ENCODE measurements around the gene LRRC23.
"Not testable (repeated sequence)": the region's sequence is repeated elsewhere in the genome, so short reads cannot be mapped to it uniquely, and the experiment has no call there.

Gene LRRC23

DNA sequence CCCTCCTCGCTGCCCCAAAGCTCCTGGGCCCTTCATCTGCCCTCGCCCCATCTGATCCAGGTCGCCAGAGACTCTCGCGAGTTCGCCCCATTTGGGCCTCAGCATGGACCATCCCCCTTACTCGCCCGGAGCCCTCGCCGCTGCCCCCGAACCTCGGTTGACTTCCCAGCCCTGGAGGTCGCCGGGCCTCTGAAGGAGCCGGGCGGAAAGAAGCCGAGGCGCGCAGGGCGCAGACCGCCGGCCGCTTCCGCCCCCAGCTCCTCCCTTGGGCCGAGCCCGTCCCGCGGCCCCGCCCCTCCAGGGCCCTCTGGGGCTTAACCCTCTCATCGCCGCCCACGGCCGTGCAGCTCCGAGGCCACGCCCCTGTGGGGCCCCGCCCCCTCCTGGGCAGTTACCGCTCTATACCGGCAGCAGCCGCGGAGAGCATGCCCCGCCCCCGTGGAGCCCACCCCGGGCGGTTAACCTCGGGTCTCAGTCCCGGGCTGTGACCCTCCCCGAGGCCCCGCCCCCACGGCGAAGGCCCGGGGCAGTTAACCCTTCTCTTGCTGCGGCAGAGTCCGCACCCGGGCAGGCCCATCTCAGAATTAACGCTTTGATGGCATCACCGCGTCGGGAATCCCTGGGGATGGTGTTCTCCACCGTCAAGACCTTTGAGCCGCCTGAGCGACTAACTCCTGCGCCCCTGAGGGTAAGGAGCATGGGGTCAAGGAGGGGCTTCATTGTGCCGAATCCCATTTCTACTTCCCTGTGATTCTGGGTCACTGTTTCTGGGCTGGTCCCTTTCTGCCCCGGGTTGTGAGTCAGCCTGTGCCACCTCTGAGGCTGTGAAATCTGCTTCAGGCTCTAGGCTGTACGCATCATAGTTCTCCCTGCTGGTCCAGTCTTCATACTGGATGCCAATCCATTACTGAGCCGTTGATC is 31.3 kb upstream of the LRRC23 start, which contains the start of gene SPSB2:
Gene SPSB2, minus strand, starts transcription at position 210 of the 921 bp plus-strand sequence. CDS start 402 bp downstream, outside the sequence.
- peak; percentile 100 for DNase-seq

DNA sequence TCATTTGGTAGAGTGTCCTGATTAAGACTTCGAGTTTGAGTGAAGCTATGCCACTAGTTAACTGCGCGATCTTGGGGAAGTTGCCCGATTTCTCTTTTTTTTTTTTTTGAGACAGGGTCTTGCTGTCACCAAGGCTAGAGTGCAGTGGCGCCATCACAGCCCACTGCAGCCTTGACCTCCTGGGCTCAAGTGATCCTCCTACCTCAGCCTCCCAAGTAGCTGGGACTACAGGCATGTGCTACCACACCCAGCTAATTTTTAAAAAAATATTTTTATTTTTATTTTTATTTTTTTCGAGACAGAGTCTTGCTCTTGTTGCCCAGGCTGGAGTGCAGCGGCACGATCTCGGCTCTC is 30.6 kb upstream of the LRRC23 start:
- DNase-seq: not testable (repeated sequence)

DNA sequence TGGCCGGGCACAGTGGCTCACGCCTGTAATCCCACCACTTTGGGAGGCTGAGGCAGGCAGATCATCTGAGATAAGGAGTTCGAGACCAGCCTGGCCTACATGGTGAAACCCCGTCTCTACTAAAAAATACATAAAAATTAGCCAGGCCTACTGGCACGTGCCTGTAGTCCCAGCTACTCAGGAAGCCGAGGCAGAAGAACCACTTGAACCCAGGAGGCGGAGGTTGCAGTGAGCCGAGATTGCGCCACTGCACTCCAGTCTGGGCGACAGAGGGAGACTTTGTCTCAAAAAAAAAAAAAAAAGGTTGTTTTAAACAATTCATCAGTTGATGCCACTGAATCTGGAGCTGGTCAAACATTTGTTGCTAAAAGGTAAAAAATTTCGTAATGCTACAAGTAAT is 24.8 kb upstream of the LRRC23 start:
- not testable (repeated sequence) for DNase-seq

DNA sequence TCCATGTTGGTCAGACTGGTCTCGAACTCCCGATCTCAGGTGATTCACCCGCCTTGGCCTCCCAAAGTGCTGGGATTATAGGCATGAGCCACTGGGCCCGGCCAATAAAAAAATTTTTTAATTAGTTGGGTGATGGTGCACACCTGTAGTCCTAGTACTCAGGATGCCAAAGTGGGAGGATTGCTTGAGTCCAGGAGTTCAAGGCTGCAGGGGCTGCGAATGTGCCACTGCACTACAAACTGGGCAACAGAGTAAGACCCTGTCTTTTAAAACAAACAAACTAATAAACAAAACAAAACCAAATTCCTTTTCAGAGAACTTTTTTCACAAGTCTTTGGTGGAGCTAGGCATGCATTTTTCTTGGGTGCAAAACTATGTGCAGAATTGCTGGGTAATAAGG is 21.4 kb upstream of the LRRC23 start:
- DNase-seq: no peak

DNA sequence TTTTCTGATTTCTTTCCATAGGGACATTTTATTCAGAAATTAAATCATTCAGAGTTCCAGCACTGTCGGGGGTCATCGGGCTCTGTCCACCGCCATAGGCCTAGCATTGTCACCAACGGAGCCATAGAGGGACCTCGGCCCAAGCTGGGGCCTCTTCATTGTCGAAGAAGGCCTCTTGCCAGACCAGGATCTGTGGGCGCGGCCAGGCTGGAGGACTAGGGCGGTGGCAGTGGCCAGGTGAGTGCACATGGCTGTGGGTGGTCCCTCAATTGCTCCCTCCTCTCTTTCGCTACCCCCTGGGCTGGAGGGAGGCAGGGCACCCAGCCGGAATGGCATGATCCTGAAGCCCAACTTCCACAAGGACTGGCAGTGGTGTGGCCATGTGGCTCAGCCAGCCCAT is 20.9 kb upstream of the LRRC23 start:
- no peak for DNase-seq

DNA sequence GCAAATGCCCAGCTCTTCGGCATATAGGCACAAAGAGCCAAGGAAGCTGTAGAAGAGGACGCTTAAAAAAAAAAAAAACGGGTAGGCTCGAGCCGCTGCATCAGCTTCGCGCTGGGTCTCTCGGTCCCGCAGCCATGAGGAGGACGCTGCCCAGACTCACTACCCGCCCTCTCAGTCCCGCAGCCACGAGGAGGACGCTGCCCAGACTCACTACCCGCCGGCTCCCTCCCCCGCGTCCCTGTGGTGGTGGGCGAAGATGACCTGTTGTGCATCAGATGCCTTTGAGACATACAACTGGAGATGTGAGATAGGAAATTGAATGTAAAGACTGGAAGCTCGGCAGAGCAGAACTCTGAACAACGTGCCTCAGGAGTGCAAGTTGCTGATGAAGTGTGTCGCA is 20.1 kb upstream of the LRRC23 start:
- DNase-seq: no peak

DNA sequence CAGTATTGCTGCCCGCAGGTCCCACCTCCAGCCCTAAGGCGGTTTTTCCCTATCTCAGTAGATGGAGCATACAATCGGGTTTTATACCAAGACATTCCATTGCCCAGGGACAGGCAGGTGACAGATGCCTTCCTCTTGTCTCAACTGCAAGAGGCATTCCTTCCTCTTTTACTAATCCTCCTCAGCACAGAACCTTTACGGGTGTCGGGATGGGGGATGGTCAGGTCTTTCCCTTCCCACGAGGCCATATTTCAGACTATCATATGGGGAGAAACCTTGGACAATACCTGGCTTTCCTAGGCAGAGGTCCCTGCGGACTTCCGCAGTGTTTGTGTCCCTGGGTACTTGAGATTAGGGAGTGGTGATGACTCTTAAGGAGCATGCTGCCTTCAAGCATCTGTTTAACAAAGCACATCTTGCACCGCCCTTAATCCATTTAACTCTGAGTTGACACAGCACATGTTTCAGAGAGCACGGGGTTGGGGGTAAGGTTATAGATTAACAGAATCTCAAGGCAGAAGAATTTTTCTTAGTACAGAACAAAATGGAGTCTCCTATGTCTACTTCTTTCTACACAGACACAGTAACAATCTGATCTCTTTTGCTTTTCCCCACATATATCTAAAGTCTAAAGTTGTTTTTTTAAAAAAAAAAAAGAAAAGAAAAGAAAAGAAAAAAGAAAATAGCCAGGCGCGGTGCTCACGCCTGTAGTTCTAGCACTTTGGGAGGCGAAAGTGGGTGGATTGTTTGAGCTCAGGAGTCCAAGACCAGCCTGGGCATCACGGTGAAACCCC is 18.2 kb upstream of the LRRC23 start:
- not testable (repeated sequence) for DNase-seq

DNA sequence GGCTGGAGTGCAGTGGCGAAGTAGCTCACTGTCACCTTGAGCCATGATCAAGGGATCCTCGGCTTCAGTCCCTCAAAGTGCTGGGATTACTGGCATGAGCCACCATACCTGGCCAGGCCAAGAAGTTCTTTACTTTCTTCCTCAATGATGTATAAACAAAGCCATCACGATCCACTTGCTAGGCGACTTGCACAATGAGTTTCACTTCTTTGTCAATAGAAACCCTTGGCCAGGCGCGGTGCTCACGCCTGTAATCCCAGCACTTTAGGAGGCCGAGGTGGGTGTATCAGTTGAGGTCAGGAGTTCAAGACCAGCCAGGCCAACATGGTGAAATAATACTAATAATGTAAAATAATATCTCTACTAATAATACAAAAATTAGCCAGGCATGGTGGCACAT is 17.2 kb upstream of the LRRC23 start:
- no peak for DNase-seq

DNA sequence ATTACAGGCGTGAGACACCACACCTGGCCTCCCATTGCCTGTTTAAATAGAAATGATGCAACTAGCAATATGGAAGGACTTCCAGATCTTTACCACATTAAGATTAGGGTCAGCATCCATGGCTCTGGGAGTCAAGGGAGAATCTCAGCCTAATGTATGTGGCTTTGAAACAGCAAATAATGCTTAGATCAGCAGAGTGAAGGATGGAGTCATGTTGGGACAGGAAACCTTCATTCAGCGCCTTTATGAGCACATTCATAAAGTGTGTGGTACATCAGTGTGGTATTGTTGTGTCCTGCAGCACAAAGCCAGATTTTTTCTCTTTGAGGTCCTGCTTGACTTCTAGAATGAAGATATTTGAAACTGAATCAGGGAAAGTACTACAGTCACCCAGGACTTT is 16.3 kb upstream of the LRRC23 start:
- no peak for DNase-seq

DNA sequence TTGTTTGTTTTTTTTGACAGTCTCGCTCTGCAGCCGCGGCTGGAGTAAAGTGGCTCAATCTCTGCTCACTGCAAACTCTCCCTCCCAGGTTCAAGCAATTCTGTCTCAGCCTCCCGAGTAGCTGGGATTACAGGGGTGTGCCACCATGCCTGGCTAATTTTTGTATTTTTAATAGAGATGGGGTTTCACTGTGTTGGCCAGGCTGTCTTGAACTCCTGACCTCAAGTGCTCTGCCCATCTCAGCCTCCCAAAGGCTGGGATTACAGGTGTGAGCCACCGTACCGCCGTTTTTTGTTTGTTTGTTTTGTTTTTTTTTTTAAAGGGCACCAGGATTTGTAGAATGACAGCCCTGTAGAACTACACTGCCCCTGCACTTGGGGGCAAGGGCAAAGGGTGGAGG is 15.8 kb upstream of the LRRC23 start:
- DNase-seq: not testable (repeated sequence)

DNA sequence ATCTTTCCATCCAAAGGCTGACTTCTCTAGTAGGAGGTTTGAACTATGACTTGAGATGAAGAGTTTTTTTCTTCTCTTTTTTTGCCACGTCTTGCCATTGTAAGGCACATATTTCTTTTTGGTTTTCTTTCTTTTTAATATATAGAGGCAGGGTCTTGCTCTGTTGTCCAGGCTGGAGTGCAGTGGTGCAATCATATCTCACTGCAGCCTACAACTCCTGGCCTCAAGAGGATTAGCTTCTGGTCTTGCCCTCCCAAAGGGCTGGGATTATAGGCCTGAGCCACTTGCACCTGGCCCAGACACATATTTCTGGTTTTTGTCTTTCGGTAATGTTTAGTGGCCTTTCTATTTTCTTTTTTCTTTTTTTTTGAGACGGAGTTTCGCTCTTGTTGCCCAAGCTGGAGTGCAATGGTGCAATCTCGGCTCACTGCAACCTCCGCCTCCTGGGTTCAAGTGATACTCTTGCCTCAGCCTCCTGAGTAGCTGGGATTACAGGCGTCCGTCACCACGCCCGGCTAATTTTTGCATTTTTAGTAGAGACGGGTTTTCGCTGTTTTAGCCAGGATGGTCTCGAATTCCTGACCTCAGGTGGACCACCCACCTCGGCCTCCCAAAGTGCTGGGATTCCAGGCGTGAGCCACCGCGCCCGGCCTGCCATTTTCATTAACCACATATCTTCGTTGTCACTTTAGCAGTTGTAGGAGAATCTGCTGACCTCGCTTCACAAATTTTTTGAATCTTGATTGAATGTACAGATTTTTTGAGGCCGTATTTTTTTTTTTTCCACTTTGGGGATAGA is 14.6 kb upstream of the LRRC23 start:
- not testable (repeated sequence) for DNase-seq

DNA sequence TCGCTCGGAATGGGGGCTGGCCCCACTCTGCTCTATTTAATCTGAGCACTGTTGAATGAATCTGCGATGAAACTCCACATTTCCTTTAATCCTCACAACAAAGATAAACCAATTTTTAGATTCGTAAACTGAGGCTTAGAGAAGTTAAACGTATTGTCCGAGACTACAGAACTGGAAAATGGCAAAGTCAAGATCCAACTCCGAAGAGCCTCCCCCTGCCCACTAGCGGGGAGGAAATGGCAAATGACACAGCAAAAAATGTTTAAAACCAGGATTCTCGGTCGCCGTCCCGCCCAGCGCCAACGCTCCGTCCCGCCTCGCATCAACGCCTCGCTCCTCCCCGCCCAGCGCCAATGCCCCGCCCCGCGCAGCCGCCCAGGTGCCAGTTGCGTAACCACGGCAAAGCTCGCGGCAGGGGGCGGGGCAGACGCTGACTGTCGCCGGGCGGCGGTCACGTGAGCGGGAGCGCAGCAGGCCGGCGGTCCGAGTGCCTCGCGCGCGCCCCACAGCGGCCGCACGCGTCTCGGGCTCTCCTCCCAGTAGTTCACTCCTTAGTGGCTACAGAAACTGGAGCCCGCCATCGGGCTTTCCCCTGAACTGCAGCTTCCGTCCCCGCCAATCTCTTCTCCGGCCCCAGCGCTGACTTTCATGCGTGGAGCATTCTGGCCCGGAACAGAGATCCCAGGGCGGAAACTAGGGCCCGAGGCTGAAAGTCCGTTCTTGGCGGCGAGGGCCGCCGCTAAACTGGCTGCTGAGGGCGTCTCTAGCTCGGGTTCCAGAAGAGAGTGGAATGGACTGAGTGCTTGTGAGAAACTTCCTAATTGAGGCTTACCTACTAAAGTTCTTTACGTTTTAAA is 13.6 kb upstream of the LRRC23 start:
- peak; percentile 99 for DNase-seq

DNA sequence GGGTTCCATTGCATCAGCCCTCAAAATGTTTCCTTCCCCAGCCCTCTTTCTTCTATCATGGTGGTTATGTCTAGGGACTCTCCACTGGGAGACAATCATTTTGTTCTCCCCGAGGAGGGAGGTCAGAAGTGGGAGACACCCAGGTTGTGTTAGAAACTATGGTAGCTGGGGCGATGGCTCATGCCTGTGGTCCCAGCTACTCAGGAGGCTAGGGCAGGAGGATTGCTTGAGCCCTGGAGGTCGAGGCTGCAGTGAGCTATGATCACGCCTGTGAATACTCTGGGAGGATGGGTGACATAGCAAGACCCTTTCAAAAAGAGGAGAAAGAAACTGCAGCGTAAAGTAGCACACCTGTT is 13.0 kb upstream of the LRRC23 start:
- peak; percentile 29 for DNase-seq

DNA sequence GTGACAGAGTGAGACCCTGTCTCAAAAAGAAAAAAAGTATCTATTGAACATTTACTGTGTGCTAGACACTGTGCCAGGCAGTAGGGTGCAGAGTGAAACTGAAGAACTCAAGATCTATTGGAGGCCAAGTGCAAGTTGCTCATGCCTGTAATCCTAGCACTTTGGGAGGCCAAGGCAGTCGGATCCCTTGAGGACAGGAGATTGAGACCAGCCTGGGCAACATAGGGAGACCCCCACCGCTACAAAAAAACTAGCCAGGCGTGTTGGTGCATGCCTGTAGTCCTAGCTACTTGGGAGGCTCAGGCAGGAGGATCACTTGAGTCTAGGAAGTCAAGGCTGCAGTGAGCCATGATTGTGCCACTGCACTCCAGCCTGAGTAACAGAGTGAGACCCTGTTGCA is 11.9 kb upstream of the LRRC23 start:
- DNase-seq: not testable (repeated sequence)

DNA sequence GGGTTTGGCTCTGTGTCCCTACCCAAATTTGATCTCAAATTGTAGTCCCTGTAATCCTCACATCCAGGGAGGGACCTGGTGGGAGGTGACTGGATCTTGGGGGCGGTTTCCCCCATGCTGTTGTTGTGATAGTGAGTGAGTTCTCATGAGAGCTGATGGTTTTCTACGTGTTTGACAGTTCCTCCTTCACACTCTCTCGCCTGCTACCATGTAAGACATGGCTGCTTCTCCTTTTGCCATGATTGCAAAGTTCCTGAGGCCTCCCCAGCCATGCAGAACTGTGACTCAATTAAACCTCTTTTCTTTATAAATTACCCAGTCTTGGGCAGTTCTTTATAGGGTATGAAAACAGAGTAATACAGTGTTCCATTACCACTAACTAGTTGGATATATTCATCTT is 10.3 kb upstream of the LRRC23 start:
- DNase-seq: no peak

DNA sequence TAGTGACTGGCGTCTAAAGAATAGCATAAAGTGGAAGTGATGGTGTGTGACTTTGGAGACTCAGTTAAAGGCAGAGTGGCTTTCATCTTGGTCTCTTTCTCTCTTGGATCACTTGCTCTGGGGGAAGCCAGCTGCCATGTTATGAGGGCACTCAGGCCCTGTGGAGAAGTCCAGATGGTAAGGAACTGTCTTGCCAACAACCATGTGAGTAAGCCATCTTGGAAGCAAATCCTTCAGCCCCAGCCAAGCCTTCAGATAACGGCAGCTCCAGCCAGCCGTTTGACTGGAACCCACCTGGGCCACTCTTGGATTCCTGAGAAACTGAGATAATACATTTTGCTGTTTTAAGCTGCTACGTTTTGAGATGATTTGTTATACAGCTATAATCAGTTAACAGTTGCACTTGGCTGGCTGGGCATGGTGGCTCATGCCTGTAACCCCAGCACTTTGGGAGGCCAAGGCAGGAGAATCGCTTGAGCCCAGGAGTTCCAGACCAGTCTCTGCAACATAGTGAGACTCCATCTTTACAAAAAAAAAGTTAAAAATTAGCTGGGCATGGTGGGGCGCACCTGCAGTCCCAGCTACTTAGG is 7.7 kb upstream of the LRRC23 start:
- no peak for DNase-seq

DNA sequence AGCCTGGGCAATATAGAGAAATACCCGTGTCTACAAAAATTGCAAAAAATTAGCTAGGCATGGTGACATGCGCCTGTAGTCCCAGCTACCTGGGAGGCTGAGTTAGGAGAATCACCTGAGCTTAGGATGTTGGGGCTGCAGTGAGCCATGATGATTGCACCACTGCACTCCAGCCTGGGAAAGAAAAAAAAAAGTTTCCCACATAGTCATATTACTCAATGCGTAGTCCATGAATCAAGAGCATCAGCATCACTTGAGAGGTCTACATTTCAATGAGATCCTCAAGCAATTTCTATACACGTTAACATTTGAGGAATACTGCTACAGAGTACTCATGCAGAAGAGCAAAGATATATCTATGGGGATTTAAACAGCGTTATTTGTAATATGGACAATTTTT is 5.2 kb upstream of the LRRC23 start:
- DNase-seq: no peak

DNA sequence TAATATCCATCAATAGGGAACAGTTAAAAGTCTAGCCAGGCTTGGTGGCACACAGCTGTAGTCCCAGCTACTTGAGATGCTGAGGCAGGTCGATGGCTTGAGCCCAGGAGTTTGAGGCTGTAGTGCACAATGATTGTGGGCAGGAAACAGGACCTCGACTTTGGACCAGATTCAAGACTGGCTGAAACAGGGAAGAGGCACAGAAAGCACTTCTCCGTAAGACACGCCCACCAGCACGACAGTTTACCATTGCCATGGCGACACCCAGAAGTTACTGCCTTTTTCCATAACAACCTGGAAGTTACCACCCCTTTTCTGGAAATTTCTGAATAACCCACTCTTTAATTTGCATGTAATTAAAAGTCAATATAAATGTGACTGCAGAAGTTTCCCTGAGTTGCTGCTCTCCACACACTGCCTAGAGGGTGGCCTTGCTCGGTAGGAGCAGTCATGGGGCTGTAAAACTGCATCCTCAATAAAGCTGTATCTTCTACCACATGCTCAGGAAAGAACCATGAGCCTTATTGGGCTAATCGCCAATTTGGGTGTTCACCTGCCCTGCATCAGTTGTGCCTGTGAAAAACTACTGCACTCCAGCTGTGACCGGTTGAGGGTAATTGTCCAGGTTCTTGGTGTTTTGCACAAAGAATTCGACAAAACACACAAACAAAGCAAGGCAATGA is 4.6 kb upstream of the LRRC23 start:
- DNase-seq: peak; percentile 39

DNA sequence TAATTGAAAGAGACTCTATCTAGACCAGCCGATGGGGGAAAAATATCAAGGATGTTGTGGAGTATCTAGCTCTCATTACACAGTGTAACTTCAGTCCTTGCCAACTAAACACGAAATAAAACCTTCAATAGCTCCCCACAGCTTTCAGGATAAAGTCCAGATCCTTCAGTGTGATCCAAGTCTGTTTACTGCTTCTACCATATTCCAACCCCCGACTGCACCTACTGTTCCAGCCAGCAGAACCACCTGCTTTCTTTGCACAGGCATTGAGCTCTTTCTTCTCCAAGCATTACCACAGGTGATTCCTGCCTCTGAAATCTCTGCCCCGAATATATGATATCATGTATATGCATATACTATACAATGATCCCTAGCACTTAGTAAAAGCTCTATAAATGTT is 2.2 kb upstream of the LRRC23 start:
- DNase-seq: no peak

DNA sequence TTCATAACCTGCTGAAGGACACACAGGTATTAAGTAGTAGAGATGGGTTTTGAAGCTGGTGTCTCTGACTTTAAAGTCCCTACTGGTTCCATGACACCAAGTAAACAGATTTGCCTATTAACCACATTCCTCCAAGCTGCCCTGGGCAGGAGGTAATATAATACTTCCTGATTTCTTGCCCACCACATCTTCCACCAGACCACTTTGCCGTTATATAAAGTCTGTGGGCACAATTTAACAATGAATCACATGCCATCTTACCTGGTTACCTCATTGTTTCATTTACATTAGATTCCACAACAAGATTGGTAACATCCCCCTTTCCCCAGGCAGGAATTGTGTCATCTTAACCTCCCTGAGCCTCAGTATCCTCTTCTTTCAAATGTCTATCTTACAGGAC is 900 bp upstream of the LRRC23 start:
- no peak for DNase-seq

DNA sequence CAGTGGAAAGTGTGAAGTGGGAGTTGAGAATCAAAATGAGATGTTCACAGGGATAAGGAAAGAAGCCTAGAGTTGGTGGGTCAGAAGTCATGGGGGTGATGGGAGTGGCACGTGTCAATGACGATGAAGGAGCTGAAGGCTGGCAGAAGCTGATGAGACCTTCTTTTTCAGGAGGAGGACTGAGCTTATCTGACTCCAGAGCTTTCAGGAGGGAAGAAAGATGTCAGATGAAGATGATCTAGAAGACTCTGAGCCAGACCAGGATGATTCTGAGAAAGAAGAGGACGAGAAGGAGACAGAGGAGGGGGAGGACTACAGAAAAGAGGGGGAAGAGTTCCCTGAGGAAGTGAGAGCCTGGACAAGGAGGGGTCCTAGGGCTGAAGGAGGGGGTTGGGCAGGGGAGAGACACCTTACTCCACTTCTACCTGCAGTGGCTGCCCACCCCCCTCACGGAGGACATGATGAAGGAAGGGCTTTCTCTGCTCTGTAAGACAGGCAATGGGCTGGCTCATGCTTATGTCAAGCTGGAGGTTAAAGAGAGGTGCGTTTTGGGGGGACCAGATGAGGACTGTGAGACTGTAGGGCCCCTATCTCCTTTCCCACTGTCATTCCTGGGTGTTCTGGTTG is 905 bp downstream of the LRRC23 start:
- DNase-seq: no peak
